Common myeloid progenitor, CD34-positive (primary cell): ENCODE measurements around the gene PRKN.

Experiments used
- CTCF ChIA-PET: fragments of 350-600 bp; sonication (Branson Sonifier 250); formaldehyde crosslinking; loops from one replicate; lab custom pipeline; 2021; ENCODE audit warnings: antibody characterized with exemption; lab: Charles Lee
- POLR2A ChIA-PET: fragments of 350-600 bp; sonication (Branson Sonifier 250); formaldehyde crosslinking; loops from one replicate; lab custom pipeline; 2021; ENCODE audit warnings: antibody characterized with exemption; lab: Charles Lee
- DNase-seq, 3 donors: peaks; one replicate each; pipeline versions ENCODE4 v3.0.0 to v3.0.0-alpha.2; 2013
- H3K27ac ChIP-seq, 2 experiments: 1 replicate in 1 of 2; 2 replicates in 1 of 2; pipeline ENCODE4 v1.7.0; 2013; ENCODE audit warnings: inconsistent platforms in 2 of 2, low read length in 2 of 2, mild to moderate bottlenecking in 2 of 2, low read depth in 1 of 2, moderate library complexity in 1 of 2; ENCODE audit not compliant: severe bottlenecking in 2 of 2, insufficient read depth in 1 of 2, poor library complexity in 1 of 2
- H3K27me3 ChIP-seq, 5 experiments: replicated peaks in 2 of 5; 1 replicate in 3 of 5; 2 replicates in 2 of 5; pipeline versions ENCODE4 v1.6.1 to v1.7.0; 2013; ENCODE audit warnings: low read length in 4 of 5, mild to moderate bottlenecking in 2 of 5, moderate library complexity in 2 of 5, inconsistent platforms in 1 of 5; ENCODE audit not compliant: insufficient read depth in 5 of 5, control insufficient read depth in 4 of 5
- H3K36me3 ChIP-seq, 4 experiments: 1 replicate in 2 of 4; 2 replicates in 2 of 4; pipeline versions ENCODE4 v1.6.1 to v1.7.0; 2013; ENCODE audit warnings: low read length in 3 of 4, control low read depth in 1 of 4, mild to moderate bottlenecking in 1 of 4; ENCODE audit not compliant: control insufficient read depth in 4 of 4, insufficient read depth in 4 of 4
- H3K4me1 ChIP-seq, 4 experiments: 1 replicate in 3 of 4; 2 replicates in 1 of 4; pipeline versions ENCODE4 v1.6.1 to v1.7.1; 2013; ENCODE audit warnings: low read length in 3 of 4, mild to moderate bottlenecking in 3 of 4, control low read depth in 1 of 4, inconsistent platforms in 1 of 4, moderate library complexity in 1 of 4; ENCODE audit not compliant: control insufficient read depth in 4 of 4, insufficient read depth in 4 of 4; ENCODE audit errors: control extremely low read depth in 1 of 4
- H3K4me3 ChIP-seq, 7 experiments: 1 replicate in 4 of 7; 2 replicates in 3 of 7; pipeline versions ENCODE4 v1.5.1 to v1.7.0; 2013; ENCODE audit warnings: mild to moderate bottlenecking in 7 of 7, low read length in 6 of 7, moderate library complexity in 6 of 7, inconsistent platforms in 2 of 7, low read depth in 2 of 7, control low read depth in 1 of 7; ENCODE audit not compliant: insufficient read depth in 4 of 7, control insufficient read depth in 1 of 7; ENCODE audit errors: extremely low read depth in 1 of 7
- H3K9me3 ChIP-seq, 5 experiments: 1 replicate in 4 of 5; 2 replicates in 1 of 5; pipeline versions ENCODE4 v1.6.1 to v1.7.1; 2013; ENCODE audit warnings: low read length in 4 of 5, mild to moderate bottlenecking in 2 of 5, inconsistent platforms in 1 of 5, low read depth in 1 of 5, moderate library complexity in 1 of 5; ENCODE audit not compliant: control insufficient read depth in 4 of 5, insufficient read depth in 2 of 5; ENCODE audit errors: control extremely low read depth in 1 of 5
- WGBS: methylation state at CpG from one replicate; pipeline ENCODE4 v1.1.5; 2013; ENCODE audit not compliant: insufficient coverage; 5-methylcytosine and 5-hydroxymethylcytosine counted together

PRKN gene

DNA sequence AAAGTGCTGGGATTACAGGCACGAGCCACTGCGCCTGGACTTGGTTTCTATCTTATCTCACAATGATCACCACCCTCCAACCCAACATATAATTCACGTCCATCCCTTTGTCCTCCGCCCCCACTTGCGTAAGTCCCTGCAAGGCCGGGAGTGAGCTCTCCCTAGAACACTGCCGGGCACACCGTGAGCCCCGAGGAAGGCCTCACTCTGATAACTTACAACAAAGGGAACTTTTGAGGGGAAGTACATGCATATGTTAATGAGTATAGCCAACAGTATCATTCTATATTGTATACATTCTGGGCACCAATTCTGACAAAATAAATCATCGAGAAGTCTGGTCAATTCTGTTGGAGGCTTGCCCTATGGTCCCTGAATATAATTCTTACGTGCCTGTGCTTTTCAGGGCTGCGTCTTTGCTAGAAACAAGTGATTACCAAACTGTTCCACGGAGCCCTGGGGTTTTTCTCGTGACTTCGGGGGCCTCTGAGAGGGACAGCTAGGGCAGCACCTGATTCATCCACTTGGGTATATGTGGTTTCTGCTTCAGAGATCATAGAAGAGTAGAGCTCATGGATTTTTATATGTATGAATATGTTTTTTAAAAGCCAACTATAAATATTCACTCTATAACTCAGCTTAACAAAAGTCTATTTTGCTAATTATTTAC lies 983.9 kb downstream of the PRKN start:
- peaks cover 0 to 3% (median 0%) of the 10 kb centered on the region in 5 experiments for H3K9me3 ChIP-seq
- DNase-seq: no peak
- no peak overlapping the region for H3K4me3 ChIP-seq
- ChIA-PET POLR2A (interaction anchor here (0.6 kb wide), 1 partner anchor 1532 kb away, joined by 3 read pairs; no protein-coding TSS in a partner anchor), CTCF (interaction anchor here (0.6 to 1.1 kb wide), 2 partner anchors 179 to 1382 kb away, joined by 3 read pairs; no protein-coding TSS in a partner anchor)
- H3K27me3 ChIP-seq: no peaks in the 10 kb centered on the region
- peaks cover 0 to 6% (median 2%) of the 10 kb centered on the region in 4 experiments for H3K4me1 ChIP-seq
- 88% methylated on average over 8 of the region's 15 CpGs for WGBS
- H3K36me3 ChIP-seq: no peaks in the 10 kb centered on the region
- no peak overlapping the region for H3K27ac ChIP-seq

DNA sequence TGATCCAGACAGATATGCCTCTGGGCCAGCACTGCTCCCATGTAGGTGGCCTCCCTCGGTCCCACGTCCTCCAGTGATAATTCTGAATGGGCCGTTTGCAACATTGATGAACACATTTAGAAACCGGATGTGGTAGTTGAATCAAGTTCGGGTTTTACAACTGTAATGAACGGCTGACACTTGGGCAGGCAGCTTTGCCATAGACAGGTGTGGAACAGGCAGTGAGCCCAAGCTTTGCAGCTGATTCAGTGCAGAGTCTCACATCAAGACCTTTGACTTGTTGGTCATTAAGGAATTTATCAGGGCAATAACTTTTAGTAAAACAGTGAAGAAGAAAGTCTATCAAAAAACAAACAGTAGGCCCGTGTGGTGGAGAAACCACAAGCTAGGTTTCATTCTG lies 987.1 kb downstream of the PRKN start:
- H3K36me3 ChIP-seq: no peaks in the 10 kb centered on the region
- no peak overlapping the region for H3K27ac ChIP-seq
- no peak overlapping the region for H3K4me3 ChIP-seq
- 98% methylated on average over 7 of the region's 7 CpGs for WGBS
- H3K27me3 ChIP-seq: no peaks in the 10 kb centered on the region
- H3K4me1 ChIP-seq: no peaks in the 10 kb centered on the region
- no peak for DNase-seq
- peaks cover 0 to 3% (median 0%) of the 10 kb centered on the region in 5 experiments for H3K9me3 ChIP-seq
- ChIA-PET POLR2A (no interaction called here), CTCF (interaction anchor here (1.0 to 1.1 kb wide), 2 partner anchors 8 to 11 kb away, joined by 3 to 4 read pairs; no protein-coding TSS in a partner anchor)

DNA sequence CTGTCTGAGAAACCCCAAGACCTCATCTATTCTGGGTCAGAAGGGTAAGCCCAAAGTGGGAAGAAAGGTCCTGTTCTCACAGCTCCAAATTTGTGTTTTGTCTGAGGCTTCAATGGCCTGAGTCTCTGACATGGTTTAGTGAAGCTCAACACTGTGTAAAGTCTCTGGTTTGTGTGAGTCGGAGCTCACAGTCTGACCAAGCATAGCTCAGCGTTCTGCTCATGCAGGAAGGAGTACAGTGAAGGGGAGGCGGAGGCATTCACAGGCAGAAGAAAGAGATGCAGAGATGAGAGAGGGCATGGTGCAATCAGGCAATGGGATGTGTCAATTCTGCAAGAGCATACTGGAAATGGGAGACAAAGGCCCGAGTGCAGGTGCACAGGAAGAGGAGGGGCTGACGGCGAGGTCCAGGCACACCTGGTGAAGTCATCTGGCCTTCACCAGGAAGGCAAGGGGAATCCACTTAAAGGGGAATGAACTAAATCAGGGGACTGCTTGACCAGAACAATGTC lies 990.7 kb downstream of the PRKN start:
- no peak for DNase-seq
- no peak overlapping the region for H3K4me3 ChIP-seq
- H3K27me3 ChIP-seq: no peaks in the 10 kb centered on the region
- H3K9me3 ChIP-seq: peaks cover 0 to 3% (median 0%) of the 10 kb centered on the region in 5 experiments
- POLR2A ChIA-PET: no interaction called here
- 89% methylated on average over 6 of the region's 6 CpGs for WGBS
- CTCF ChIA-PET: interaction anchor here (1.3 kb wide), 1 partner anchor 341 kb away, joined by 3 read pairs; no protein-coding TSS in a partner anchor
- H3K27ac ChIP-seq: no peak overlapping the region
- H3K4me1 ChIP-seq: no peaks in the 10 kb centered on the region
- no peaks in the 10 kb centered on the region for H3K36me3 ChIP-seq

DNA sequence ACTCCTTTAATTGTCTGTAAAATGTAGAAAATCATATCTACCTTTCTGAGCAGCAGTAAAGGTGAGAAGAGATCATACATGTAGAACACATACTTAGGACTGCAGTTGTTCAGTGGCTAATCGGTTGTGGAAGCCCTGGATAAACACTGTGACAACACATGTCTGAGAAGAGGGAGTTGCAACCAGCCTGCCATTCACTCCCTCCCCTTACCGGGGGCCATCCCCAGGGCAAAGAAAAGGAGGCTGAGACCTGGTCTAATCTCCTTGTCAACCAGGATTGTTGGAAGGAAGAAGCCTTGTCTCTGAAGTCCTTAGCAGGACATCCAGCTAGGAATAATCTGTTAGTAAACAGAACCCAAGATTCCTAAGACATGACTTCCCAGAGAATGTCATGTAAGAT lies 991.2 kb downstream of the PRKN start:
- Histone ChIP-seq H3K4me3 (no peak overlapping the region), H3K27ac (no peak overlapping the region), H3K4me1 (no peaks in the 10 kb centered on the region), H3K36me3 (no peaks in the 10 kb centered on the region), H3K27me3 (no peaks in the 10 kb centered on the region), H3K9me3 (peaks cover 0 to under 1% (median 0%) of the 10 kb centered on the region in 5 experiments)
- CTCF ChIA-PET: interaction anchor here (1.3 kb wide), 1 partner anchor 341 kb away, joined by 3 read pairs; no protein-coding TSS in a partner anchor
- no peak for DNase-seq
- POLR2A ChIA-PET: no interaction called here
- 86% methylated on average over 1 of the region's 2 CpGs for WGBS

GRCh38 chr6:161732594-161732993 lies 995.0 kb downstream of the PRKN start:
- no peaks in the 10 kb centered on the region for H3K4me1 ChIP-seq
- ChIA-PET CTCF (no interaction called here), POLR2A (no interaction called here)
- DNase-seq: no peak
- no peak overlapping the region for H3K4me3 ChIP-seq
- H3K9me3 ChIP-seq: peaks cover 0 to 10% (median 0%) of the 10 kb centered on the region in 5 experiments
- 100% methylated on average over 2 of the region's 3 CpGs for WGBS
- no peaks in the 10 kb centered on the region for H3K27me3 ChIP-seq
- no peaks in the 10 kb centered on the region for H3K36me3 ChIP-seq
- no peak overlapping the region for H3K27ac ChIP-seq

DNA sequence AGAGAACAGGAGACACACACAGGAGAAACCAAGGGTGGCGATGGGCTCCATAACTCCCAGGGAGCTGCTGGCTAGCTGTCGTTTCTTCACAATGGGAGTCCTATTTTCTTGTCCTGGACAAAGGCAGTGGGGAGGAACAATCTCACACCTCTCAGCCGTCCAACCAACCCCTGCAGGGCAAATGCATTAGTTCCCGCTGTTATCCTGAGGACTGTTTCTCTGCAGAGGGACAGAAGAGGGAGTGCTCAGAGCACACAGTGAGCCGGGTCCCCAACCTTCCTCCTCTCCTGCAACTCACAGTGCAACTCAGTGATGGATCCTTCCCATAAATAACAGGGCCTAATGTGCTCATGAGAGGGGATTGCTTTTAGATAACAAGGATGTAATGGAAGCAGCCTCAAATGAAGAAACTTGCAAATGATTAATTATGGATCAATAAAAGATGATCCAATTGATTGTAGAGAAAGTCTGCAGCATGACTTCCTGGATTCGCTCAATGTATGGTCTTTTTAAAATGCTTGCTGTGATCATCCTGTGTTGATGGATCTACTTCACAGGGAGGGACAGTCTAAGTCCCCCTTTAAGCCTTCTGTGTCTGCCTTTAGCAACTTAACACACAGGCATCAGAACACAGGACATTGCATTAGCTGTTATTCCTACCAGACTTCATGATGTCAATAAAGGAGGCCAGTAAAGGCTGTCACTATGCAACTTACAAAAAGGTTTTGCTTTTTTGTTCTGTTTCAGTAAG lies 1000.3 kb downstream of the PRKN start:
- no peaks in the 10 kb centered on the region for H3K36me3 ChIP-seq
- H3K27ac ChIP-seq: no peak overlapping the region
- H3K4me1 ChIP-seq: no peaks in the 10 kb centered on the region
- peaks cover 0 to 10% (median 0%) of the 10 kb centered on the region in 5 experiments for H3K9me3 ChIP-seq
- ChIA-PET POLR2A (no interaction called here), CTCF (interaction anchor here (1.0 kb wide), 1 partner anchor 193 kb away, joined by 3 read pairs; no protein-coding TSS in a partner anchor)
- 98% methylated on average over 6 of the region's 6 CpGs for WGBS
- H3K27me3 ChIP-seq: no peaks in the 10 kb centered on the region
- DNase-seq: no peak
- no peak overlapping the region for H3K4me3 ChIP-seq
